ENCODE results near the gene FAM120A.

Gene FAM120A

GRCh38 chr9:93465855-93466254, 14.4 kb downstream of the FAM120A start:
- TF ChIP-seq, protein P1, sequence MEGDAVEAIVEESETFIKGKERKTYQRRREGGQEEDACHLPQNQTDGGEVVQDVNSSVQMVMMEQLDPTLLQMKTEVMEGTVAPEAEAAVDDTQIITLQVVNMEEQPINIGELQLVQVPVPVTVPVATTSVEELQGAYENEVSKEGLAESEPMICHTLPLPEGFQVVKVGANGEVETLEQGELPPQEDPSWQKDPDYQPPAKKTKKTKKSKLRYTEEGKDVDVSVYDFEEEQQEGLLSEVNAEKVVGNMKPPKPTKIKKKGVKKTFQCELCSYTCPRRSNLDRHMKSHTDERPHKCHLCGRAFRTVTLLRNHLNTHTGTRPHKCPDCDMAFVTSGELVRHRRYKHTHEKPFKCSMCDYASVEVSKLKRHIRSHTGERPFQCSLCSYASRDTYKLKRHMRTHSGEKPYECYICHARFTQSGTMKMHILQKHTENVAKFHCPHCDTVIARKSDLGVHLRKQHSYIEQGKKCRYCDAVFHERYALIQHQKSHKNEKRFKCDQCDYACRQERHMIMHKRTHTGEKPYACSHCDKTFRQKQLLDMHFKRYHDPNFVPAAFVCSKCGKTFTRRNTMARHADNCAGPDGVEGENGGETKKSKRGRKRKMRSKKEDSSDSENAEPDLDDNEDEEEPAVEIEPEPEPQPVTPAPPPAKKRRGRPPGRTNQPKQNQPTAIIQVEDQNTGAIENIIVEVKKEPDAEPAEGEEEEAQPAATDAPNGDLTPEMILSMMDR (conservative IDR thresholded peaks at IDR 0.05), result no peak
- peak overlapping the region; percentile 57 for H3K27ac ChIP-seq

DNA sequence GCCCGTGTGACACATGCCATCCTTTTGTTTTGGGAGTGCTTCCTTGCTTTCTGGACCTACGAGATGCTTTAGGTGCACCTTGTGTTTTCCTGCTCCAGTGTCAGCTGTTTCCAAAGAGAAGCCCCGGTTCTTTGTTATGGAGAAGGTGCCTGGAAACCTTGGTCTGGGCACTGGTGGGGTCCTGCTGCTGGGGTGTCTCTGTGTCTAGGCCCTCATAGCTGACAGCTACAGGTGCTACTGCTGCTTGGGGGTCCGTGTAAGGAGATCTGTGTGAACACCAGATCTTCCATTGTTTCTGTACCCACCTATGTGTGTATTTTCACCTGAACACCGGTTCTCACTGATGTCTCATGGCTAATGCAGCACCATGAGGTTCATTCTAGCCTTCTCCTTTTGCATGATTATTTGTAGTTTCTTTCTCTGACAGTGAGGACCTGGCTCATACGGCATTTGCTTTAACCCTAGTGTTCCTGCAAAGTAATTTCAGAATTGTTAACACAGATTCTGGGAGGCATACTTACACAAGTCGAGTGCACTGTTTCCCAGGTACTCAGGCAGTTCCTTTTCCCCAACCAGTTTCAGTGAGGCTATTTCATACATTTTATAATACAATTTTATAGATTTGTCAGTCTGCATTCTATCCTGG, 15.1 kb downstream of the FAM120A start:
- peak overlapping the region; percentile 57 for H3K27ac ChIP-seq
- TF ChIP-seq, protein P1 (conservative IDR thresholded peaks at IDR 0.05), result no peak

GRCh38 chr9:93467062-93467416, 15.6 kb downstream of the FAM120A start:
- TF ChIP-seq, protein P1 (conservative IDR thresholded peaks at IDR 0.05), result no peak
- peak overlapping the region; percentile 57 for H3K27ac ChIP-seq

- TF ChIP-seq, protein P1 (conservative IDR thresholded peaks at IDR 0.05), result no peak
- H3K27ac ChIP-seq, result peak overlapping the region; percentile 57
Measured at GRCh38 chr9:93467462-93467861, 16.0 kb downstream of the FAM120A start.

GRCh38 chr9:93468763-93469456, 17.4 kb downstream of the FAM120A start:
- TF ChIP-seq, protein P1 (conservative IDR thresholded peaks at IDR 0.05), result no peak
- peak overlapping the region; percentile 57 for H3K27ac ChIP-seq

- TF ChIP-seq, protein P1 (conservative IDR thresholded peaks at IDR 0.05), result no peak
Measured at GRCh38 chr9:93470391-93470790, 18.9 kb downstream of the FAM120A start.

DNA sequence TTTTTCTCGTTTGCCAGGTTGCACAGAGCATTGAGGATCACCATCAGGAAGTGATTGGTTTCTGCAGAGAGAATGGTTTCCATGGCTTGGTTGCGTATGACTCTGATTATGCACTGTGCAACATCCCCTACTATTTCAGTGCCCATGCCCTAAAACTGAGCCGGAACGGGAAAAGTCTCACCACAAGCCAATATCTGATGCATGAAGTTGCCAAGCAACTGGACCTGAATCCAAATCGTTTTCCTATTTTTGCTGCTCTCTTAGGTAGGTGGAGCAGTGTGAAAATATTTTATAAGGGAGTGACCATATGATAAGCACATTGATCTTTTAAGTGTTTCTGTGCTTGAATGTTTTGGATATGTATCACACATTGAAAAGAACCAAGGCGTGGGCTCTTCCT, 19.6 kb downstream of the FAM120A start:
- H3K27ac ChIP-seq, result no peak overlapping the region
- TF ChIP-seq, protein P1 (conservative IDR thresholded peaks at IDR 0.05), result no peak

More at GRCh38 chr9:93470391-93470790, 18.9 kb downstream of the FAM120A start:
- H3K27ac ChIP-seq, result no peak overlapping the region

Data from VCaP (cell line).